Uterus (tissue), 2 donors: ENCODE data around the gene EYS.
"Not testable (repeated sequence)": the region's sequence is repeated elsewhere in the genome, so short reads cannot be mapped to it uniquely, and the experiment has no call there.

Experiments used
- CTCF ChIP-seq, 4 experiments: fragments of 200-600 bp in 2 of 4; fragments of 450-650 bp in 2 of 4; sonication (generic) in 2 of 4; IDR thresholded peaks; one replicate each; pipeline ENCODE4 v1.5.1; 2016 to 2019; ENCODE audit warnings: antibody characterized with exemption in 4 of 4, mild to moderate bottlenecking in 2 of 4, moderate library complexity in 1 of 4
- POLR2A ChIP-seq, 2 donors: fragments of 450-650 bp; IDR thresholded peaks; one replicate each; pipeline ENCODE4 v1.6.1; 2016; ENCODE audit warnings: antibody characterized with exemption in 2 of 2, mild to moderate bottlenecking in 1 of 2, moderate library complexity in 1 of 2

GRCh38 chr6:65569056-65569455 lies 138.0 kb downstream of the EYS start:
- TF ChIP-seq CTCF, POLR2A (IDR thresholded peaks at IDR 0.05): not testable (repeated sequence)
